Activated CD4-positive, alpha-beta T cell treated with anti-CD3 and anti-CD28 coated beads, Interleukin-2, amount 50 U/mL, for 16 hours (primary cell): ENCODE measurements around the gene SLC7A5.
"Not testable (repeated sequence)": the region's sequence is repeated elsewhere in the genome, so short reads cannot be mapped to it uniquely, and the experiment has no call there.

Source experiments
- DNase-seq: peaks from one replicate; pipeline ENCODE4 v3.0.0-alpha.2; 2020

SLC7A5 gene

GRCh38 chr16:87869061-87869878, at the start of gene SLC7A5:
Gene SLC7A5, minus strand, starts transcription at chr16:87869507. Its CDS starts 85 bp downstream, at chr16:87869422.
- DNase-seq = peak; percentile 91

GRCh38 chr16:87918338-87918737, 49.0 kb upstream of the SLC7A5 start:
- DNase-seq = no peak

GRCh38 chr16:87917503-87917902, 48.2 kb upstream of the SLC7A5 start:
- no peak for DNase-seq

GRCh38 chr16:87914812-87915211, 45.5 kb upstream of the SLC7A5 start:
- no peak for DNase-seq

- not testable (repeated sequence) for DNase-seq
Measured at GRCh38 chr16:87914021-87914725, 44.9 kb upstream of the SLC7A5 start.

- not testable (repeated sequence) for DNase-seq
Measured at GRCh38 chr16:87912691-87913090, 43.4 kb upstream of the SLC7A5 start.

- not testable (repeated sequence) for DNase-seq
Measured at GRCh38 chr16:87911106-87911763, 41.9 kb upstream of the SLC7A5 start.

GRCh38 chr16:87909203-87909935, 40.1 kb upstream of the SLC7A5 start:
- peak; percentile 91 for DNase-seq

- not testable (repeated sequence) for DNase-seq
Measured at GRCh38 chr16:87908101-87908500, 38.8 kb upstream of the SLC7A5 start.

GRCh38 chr16:87905521-87905920, 36.2 kb upstream of the SLC7A5 start:
- not testable (repeated sequence) for DNase-seq

GRCh38 chr16:87904963-87905362, 35.7 kb upstream of the SLC7A5 start:
- DNase-seq = not testable (repeated sequence)

GRCh38 chr16:87900489-87900888, 31.2 kb upstream of the SLC7A5 start:
- not testable (repeated sequence) for DNase-seq

- DNase-seq = peak; percentile 92
Measured at GRCh38 chr16:87897521-87898505, 28.5 kb upstream of the SLC7A5 start.

- DNase-seq = not testable (repeated sequence)
Measured at GRCh38 chr16:87896924-87897520, 27.7 kb upstream of the SLC7A5 start.

GRCh38 chr16:87896176-87896890, 27.0 kb upstream of the SLC7A5 start:
- DNase-seq = peak; percentile 47

- DNase-seq = peak; percentile 98
Measured at GRCh38 chr16:87895641-87896141, 26.4 kb upstream of the SLC7A5 start.

- not testable (repeated sequence) for DNase-seq
Measured at GRCh38 chr16:87894005-87894404, 24.7 kb upstream of the SLC7A5 start.

GRCh38 chr16:87891764-87892163, 22.5 kb upstream of the SLC7A5 start:
- DNase-seq = no peak

- peak; percentile 42 for DNase-seq
Measured at GRCh38 chr16:87889762-87890161, 20.5 kb upstream of the SLC7A5 start.

- DNase-seq = not testable (repeated sequence)
Measured at GRCh38 chr16:87888346-87888745, 19.0 kb upstream of the SLC7A5 start.
